ENCODE data around the gene ERAP2.

ERAP2 gene

DNA sequence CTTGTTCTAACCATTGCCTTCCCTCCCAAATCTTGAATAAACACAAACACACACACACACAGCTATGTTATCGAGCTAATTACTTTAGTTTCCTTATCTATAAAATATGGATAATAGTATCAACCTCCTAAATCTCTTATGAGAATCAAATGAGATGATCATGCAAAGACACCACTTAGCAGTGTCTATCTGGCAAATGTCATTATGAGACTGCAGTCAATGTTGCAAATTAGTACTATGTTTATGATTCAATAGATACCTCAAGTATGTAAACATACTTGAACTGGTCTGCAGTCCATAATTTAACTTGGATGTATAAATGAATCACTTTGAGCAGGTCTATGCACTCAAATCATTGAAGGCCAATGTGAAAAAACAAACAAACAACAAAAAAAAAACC, 22.2 kb upstream of the ERAP2 start:
- no peak overlapping the region for H3K4me3 ChIP-seq (ENCODE audit: low read depth, low read length)
- TF ChIP-seq CTCF (IDR thresholded peaks at IDR 0.05; ENCODE audit: low read depth, low read length): no peak

- peak overlapping the region; percentile 20 for H3K4me3 ChIP-seq (ENCODE audit: low read depth, low read length)
- no peak for TF ChIP-seq CTCF (IDR thresholded peaks at IDR 0.05; ENCODE audit: low read depth, low read length)
Observed at GRCh38 chr5:96855031-96855872, 21.0 kb upstream of the ERAP2 start.

GRCh38 chr5:96856371-96856770, 19.9 kb upstream of the ERAP2 start:
- no peak overlapping the region for H3K4me3 ChIP-seq (ENCODE audit: low read depth, low read length)
- no peak for TF ChIP-seq CTCF (IDR thresholded peaks at IDR 0.05; ENCODE audit: low read depth, low read length)

DNA sequence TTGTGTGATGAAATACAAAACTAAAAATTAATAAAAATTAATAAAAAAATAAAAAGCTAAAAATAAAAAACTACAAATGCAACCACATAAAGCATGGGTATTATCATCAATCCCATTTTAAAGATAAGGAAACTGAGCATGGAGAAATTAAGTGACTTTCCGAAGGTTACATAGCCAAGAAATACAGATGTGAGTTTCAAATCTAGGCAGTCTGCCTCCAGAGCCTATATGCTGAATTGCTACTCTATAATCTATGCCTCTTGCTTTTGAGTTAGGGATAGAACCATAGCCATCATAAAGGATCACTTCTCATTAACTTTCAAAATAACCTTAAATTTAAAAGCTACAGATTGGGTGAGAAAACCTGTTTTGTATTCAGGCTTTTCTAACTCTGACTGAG, 18.8 kb upstream of the ERAP2 start:
- H3K4me3 ChIP-seq (ENCODE audit: low read depth, low read length): no peak overlapping the region
- TF ChIP-seq CTCF (IDR thresholded peaks at IDR 0.05; ENCODE audit: low read depth, low read length): no peak

DNA sequence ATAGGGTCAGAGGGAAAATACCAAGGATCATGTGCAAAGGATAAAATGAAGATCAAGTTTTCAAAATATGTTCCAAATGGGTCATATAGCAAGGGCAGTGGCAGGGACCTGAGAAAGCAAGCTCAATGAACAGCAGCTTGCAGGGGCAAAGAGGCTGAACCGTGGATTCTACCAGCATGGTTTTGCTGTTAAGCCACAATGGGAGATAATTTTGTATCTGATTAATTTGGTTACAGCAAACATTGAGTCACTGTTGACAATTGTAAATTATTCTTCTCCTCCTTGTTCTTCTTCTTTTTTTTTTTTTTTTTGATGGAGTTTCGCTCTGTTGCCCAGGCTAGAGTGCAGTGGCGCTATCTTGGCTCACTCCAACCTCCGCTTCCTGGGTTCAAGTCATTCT, 18.4 kb upstream of the ERAP2 start:
- no peak overlapping the region for H3K4me3 ChIP-seq (ENCODE audit: low read depth, low read length)
- TF ChIP-seq CTCF (IDR thresholded peaks at IDR 0.05; ENCODE audit: low read depth, low read length): no peak

- H3K4me3 ChIP-seq (ENCODE audit: low read depth, low read length): no peak overlapping the region
- TF ChIP-seq CTCF (IDR thresholded peaks at IDR 0.05; ENCODE audit: low read depth, low read length): no peak
Observed at GRCh38 chr5:96859375-96859774, 16.9 kb upstream of the ERAP2 start.

- no peak overlapping the region for H3K4me3 ChIP-seq (ENCODE audit: low read depth, low read length)
- no peak for TF ChIP-seq CTCF (IDR thresholded peaks at IDR 0.05; ENCODE audit: low read depth, low read length)
Observed at GRCh38 chr5:96861076-96861475, 15.2 kb upstream of the ERAP2 start.

All from WI38 (cell line).